NB4 (cell line): ENCODE measurements around the gene SGPL1.

ENCODE experiments used
- DNase-seq: peaks from one replicate; pipeline ENCODE4 v3.0.0; 2010; ENCODE audit warnings: low read depth
- H3K4me3 ChIP-seq: one replicate; pipeline ENCODE4 v1.5.1; 2011; ENCODE audit warnings: mild to moderate bottlenecking, low read depth, low read length, moderate library complexity
- CTCF ChIP-seq: IDR thresholded peaks from one replicate; pipeline ENCODE4 v1.5.1; 2012; ENCODE audit warnings: low read depth, low read length
- MAX ChIP-seq: IDR thresholded peaks from 2 replicates; pipeline ENCODE4 v1.6.1; 2011; ENCODE audit warnings: low read depth, low read length
- MYC ChIP-seq: IDR thresholded peaks from 2 replicates; pipeline ENCODE4 v1.6.1; 2011; ENCODE audit warnings: low read depth, low read length
- POLR2A ChIP-seq: IDR thresholded peaks from 2 replicates; pipeline ENCODE4 v1.6.1; 2011; ENCODE audit warnings: mild to moderate bottlenecking; ENCODE audit not compliant: insufficient read length; ENCODE audit errors: extremely low read depth

SGPL1 gene

GRCh38 chr10:70805619-70806215, 10.0 kb upstream of the SGPL1 start:
- no peak for TF ChIP-seq CTCF
- no peak overlapping the region for H3K4me3 ChIP-seq
- no peak for DNase-seq

DNA sequence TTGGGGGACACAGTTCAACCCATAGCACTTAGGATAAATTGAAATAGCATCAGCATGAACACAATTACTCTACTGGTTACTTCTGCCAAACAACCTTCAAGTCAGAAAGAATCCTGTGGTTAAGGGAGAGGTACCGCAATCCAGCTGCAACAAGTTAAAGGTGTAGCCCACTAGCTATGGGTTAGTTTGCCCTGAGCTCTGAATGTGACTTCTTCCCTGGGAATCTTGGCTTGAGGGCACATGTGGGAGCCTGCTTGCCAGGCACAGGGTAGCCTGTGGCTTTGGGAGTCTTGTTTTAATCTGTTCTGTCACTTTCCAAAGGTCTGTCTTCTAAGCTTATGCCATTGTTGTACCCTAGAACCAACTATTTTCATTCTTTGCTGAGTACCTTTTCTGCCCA, 8.9 kb upstream of the SGPL1 start:
- no peak overlapping the region for H3K4me3 ChIP-seq
- no peak for TF ChIP-seq POLR2A
- no peak for TF ChIP-seq CTCF
- TF ChIP-seq MYC = no peak
- no peak for TF ChIP-seq MAX
- no peak for DNase-seq

GRCh38 chr10:70807556-70807955, 8.2 kb upstream of the SGPL1 start:
- TF ChIP-seq MYC = no peak
- TF ChIP-seq MAX = no peak
- no peak for TF ChIP-seq POLR2A
- no peak for TF ChIP-seq CTCF
- DNase-seq = peak; percentile 30
- no peak overlapping the region for H3K4me3 ChIP-seq

DNA sequence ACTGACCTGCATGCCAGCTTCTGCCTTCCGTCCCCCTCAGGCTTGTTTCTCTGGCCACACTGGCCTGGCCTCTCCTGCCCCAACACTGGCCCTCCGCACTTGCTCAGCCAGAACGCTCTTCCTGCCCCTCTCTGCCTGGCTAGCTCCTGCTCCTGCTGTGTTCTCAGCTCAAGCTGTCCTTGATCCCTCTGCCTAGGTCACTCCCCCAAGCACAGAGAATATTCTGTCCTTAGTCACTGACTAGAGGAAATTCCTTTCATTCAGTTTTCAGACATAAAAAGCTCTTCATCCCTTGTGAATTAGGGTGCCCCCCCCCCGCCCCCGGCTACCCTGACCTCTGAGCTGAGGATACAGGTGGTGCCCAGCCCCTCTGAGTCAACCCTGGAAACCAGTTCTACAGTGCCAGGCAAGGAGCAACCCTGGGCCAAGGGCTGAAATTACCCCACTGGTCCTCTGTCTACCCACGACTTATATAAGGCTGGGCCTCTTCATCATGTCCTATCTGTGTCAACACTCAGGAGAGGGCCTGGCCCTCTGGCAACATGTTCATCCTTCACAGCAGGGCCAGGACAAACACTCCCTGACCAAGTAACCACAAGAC, 6.6 kb upstream of the SGPL1 start:
- no peak for DNase-seq
- no peak for TF ChIP-seq MYC
- TF ChIP-seq POLR2A = no peak
- TF ChIP-seq MAX = no peak
- no peak for TF ChIP-seq CTCF

DNA sequence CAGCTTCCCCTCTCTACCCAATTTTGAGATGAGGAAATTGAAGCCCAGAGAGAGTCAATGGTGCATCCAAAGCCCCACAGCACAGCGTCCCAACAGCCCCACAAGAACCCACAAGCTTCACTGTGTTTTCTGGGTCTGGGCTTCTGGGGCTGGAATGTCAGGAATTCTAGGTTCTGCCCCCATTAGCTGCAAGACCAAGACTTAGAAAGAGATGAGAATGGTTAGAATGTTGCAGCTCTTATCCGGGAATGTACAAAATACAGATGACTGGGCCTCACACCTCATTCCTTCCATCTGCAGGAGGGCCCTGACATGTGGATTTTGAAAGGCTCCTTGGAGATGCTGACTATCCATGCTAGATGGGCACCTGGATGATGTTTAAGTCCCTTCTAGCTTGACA, 6.0 kb upstream of the SGPL1 start:
- TF ChIP-seq MAX (no peak), POLR2A (no peak), MYC (no peak), CTCF (no peak)
- no peak for DNase-seq

More for the DNA sequence above, 6.6 kb upstream of the SGPL1 start:
- H3K4me3 ChIP-seq = no peak overlapping the region

GRCh38 chr10:70810967-70811366, 4.8 kb upstream of the SGPL1 start:
- H3K4me3 ChIP-seq = no peak overlapping the region
- DNase-seq = no peak
- no peak for TF ChIP-seq MYC
- TF ChIP-seq POLR2A = no peak
- no peak for TF ChIP-seq CTCF
- TF ChIP-seq MAX = no peak

More for the DNA sequence above, 6.0 kb upstream of the SGPL1 start:
- no peak overlapping the region for H3K4me3 ChIP-seq
